ENCODE data around the gene C1orf198.

Gene C1orf198, protein sequence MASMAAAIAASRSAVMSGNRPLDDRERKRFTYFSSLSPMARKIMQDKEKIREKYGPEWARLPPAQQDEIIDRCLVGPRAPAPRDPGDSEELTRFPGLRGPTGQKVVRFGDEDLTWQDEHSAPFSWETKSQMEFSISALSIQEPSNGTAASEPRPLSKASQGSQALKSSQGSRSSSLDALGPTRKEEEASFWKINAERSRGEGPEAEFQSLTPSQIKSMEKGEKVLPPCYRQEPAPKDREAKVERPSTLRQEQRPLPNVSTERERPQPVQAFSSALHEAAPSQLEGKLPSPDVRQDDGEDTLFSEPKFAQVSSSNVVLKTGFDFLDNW

DNA sequence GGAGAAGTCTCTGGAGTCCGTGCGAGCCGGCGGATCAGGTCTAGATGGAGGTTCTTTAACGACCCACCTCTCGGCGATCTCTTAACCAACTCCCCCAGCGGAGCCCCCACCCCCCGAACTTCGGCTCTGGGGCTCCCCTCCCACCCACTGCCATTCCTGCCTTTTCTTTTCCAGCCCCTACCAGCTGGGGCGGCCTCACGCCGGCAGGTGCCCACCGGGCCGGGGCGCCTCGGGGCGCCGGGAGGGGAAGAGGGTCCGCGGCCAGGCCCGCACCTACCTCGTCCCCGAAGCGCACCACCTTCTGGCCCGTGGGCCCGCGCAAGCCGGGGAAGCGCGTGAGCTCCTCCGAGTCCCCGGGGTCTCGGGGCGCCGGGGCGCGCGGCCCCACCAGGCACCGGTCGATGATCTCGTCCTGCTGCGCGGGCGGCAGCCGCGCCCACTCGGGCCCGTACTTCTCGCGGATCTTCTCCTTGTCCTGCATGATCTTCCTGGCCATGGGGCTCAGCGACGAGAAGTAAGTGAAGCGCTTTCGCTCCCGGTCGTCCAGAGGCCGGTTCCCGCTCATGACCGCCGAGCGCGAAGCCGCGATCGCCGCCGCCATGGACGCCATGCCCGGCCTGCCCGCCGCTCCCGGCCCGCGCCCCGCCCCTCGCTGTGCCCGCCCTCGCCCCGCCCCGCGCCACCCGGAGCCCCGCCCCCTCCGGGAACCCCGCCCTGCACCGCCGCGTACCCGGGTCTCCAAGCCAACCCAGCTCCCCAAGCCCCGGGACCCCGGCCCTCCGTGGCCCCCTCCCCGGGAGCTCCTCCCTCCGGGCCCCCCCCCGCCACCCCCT is at the start of gene C1orf198:
C1orf198 (minus strand) TSS at position 619 of the 833 bp plus-strand sequence; CDS start at position 610, 9 bp downstream.
- peak; percentile 71 for DNase-seq (ENCODE audit: insufficient read length, low spot score)

DNA sequence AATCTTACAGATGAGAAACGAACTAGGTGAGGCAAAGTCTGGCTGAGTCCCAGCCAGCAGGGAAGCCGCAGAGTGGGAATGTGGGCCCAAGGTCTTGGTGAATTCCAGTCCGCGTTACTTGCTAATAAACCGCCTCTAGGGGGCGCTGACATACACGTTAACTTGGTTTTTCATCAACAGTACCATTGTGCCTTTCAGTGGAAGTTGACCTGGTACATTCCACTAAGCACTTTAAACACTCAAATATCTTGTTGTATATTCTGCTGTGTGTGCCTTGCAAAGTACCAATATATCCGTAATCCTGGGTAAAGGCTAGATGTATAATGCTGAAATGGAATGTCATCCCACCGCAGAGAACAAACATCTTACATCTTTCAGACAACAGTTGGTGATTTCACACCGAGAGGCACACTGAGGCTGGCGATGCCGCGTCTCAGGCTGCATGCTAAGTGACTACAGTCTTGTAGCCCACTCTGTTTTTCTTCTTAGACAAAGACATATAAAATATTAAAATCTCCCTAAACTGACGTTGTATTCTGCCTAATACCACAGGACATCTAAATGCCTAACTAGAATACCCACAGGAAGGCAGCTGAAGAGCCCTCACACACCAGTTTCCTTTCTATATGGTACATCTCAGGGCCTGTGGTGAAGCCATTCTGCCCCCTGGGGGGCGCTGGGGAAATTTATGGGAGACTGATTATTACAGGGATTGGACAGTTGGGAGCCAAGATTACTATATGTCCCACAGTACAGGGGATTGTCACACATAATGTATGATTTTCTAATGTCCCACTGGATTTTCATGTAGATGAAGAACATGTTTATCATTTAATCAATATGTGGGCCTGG is 49.2 kb upstream of the C1orf198 start:
- DNase-seq (ENCODE audit: insufficient read length, low spot score) = peak; percentile 57
- peak; percentile 52 for FAIRE-seq

More for the DNA sequence above, at the start of gene C1orf198:
- no peak for FAIRE-seq

DNA sequence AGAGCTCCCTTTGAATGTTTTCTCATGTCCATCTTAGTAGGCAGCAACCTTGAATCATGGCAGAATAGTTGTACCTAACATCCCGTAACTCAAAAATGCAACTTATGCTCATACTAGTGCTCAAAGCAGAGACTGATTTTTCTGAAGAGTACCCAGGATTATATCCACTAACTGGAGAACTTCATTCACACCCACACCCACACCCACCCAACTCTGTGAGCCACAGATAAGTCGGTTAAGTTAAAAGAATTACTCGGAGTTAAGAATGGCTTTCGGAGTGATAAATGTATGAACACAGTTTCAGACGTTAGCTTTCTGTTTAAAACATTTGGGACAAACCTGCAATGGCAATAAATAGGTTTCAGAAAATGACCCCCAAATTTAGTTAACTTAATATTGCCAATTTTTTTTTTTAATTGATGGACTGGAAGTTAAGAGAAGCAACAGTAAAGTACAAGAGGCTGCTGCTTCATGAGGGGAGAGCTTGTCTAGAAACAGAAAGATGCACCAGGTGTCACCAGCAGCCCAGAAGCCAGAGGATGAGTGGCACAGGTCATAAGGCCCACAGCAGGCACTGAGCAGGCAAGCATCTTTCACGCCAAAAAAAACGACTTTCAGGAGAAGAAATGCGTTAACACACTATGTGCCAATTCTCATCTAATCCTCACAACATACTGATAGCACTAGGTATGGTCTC is 48.4 kb upstream of the C1orf198 start:
- no peak for DNase-seq (ENCODE audit: insufficient read length, low spot score)
- FAIRE-seq = no peak

DNA sequence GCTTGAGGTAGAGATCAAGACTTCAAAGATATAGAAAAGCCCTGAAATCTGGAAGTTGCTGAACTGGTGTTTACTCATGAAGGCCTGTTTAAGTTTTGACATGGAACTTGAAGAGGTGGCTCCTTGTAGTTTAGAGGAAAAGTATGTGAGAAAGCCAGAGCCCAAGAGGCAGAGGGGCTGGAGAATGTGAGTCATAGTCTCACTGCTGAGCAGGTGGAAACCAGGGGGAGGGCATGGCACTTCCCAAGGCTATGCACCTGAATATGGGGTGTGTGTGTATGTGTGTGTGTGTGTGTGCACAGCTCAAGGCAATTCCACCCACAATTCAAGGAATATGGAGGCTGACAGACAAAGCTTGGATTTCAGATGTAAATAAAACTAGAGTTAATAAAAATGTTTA is 46.8 kb upstream of the C1orf198 start:
- DNase-seq (ENCODE audit: insufficient read length, low spot score) (no peak), FAIRE-seq (no peak)

DNA sequence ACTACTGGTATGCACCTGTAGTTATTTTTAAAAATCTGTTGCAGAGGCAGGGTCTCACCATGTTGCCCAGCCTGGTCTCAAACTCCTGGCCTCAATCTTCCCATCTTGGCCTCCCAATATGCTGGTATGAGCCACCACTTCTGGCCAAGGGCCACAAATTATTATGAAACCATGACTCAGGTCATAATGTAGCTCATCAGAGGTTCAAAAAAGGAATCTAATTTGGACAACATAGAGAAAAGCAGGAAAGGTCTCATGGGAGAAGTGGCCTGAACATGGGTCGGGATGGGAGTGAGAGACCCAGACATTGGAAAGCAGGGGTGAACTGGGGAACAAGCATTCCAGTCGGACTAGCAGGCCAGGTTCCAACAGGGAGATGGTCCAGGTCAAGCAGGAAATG is 45.2 kb upstream of the C1orf198 start:
- no peak for DNase-seq (ENCODE audit: insufficient read length, low spot score)
- no peak for FAIRE-seq

DNA sequence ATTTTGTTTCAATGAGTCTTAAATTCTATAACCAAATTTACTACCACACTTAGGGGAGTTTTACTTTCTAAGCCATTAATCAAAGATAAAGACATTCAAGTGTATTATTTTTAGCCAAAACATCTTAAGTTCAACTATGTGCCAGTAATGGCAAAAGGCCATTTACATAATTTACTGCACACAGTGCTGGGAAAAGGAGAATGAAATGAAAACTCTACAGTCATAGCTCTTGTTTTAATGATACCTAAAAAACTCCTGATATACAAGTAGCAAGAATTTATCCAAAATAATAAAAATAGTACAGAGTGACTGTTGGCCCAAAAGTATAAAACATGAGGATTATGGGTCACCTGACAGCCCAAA is 42.4 kb upstream of the C1orf198 start:
- FAIRE-seq = no peak
- DNase-seq (ENCODE audit: insufficient read length, low spot score) = no peak

DNA sequence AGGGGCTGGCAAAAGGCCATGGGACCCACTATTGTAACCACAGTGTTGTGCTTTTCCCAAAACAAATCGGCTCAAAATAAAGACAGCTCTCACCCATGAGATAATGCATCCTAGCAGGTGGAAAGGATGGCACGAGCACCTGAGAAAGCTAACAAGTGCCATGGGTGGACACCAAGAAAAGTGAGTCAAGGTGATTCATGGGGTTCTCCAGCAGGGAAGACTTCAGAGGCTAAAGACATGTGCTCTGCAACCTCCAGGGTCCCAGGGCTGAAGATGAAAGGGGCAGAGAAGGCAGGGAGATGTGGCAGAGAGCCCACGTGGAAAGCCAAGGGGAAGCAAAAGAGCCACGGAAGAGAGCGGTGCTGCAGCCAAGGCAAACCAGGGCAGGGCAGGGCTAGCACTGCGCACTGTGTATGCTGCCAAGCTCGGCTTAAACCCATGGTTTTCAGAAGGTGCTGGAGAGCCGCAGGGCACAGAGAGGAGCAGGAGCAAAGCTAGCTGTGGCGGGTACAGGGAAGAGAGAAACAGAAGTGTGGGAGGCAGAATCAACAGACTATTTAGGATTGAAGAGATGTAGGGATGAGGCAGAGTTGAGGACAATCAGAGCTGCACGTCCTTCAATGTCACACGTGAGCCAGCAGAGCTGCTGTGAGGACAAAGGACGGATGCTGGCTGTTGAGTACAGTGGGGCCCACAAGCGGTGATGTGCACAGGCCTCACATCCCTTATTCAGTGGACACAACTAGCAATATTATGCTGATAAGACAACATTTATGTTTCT is 41.8 kb upstream of the C1orf198 start:
- FAIRE-seq (no peak), DNase-seq (ENCODE audit: insufficient read length, low spot score) (no peak)

DNA sequence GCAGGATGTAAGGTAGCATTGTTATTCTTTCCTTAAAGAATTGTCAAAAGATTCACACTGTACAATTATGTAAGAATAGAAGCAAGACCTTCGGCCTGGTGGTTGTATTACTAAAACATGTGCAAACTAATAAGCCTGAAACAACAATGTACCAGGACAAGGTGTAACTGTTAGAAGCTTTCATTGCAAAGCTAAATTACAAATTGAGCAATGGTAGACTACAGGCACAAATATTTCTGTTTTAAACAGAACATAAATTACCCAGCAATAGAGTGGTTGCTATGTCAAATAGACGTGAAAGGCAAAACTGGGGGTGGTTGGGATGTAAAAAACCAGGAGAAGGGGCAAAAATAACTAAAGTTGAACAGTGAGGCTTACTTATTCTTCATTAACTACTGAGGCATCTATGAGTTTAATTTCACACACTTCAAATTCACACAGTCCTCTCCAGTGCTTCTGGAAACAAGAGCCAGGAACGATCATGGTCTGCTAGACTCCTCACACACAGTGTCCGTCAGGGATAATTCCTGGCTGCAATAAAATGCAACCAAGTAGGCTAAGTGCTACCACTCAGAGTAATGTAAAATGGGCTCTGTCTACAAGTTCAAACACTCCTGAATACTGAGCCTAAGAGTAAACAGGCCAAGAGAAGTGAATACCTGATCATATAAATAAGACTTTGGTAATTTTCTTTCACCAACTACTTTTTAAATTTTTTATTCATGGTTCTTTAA is 39.3 kb upstream of the C1orf198 start:
- FAIRE-seq = no peak
- no peak for DNase-seq (ENCODE audit: insufficient read length, low spot score)

DNA sequence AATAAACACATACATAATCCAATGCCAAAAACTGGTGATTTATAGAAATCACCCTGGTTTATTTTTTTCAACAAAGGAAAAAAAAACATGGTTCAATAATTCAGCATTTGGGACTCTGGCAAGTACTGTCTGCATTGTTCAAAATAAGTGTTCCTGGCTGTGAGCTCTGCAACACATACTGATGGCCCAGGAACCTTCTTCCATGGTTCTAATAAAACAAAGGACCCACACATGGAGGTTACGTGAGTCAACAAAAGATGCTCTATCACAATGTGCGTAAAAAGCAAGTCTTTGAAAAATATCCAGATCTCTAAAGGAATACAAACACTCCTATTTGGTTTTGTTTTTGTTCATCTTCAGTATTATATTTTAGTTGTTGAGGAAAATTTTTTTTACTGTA is 37.9 kb upstream of the C1orf198 start:
- FAIRE-seq = no peak

DNA sequence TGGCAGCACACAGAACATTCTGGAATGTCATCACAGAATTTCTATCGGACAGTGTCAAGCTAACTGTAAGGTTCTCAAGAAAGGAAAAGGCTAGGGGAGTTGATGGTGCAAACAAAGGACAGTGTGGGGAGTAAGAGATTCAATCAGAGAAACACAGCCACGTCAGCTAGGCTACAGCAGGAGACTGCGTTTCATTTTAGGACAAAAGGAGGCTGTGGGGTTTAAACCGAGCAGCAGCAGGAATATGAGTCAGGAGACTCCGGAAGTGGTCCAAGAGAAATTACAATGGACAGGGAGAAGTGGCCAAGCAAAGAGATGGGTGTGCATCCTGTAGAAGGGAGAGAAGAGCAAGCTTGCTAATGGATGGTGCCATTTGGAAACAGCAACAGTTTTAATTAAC is 37.4 kb upstream of the C1orf198 start:
- FAIRE-seq = no peak
- DNase-seq (ENCODE audit: insufficient read length, low spot score) = no peak

More for the DNA sequence above, 37.9 kb upstream of the C1orf198 start:
- DNase-seq (ENCODE audit: insufficient read length, low spot score) = no peak

DNA sequence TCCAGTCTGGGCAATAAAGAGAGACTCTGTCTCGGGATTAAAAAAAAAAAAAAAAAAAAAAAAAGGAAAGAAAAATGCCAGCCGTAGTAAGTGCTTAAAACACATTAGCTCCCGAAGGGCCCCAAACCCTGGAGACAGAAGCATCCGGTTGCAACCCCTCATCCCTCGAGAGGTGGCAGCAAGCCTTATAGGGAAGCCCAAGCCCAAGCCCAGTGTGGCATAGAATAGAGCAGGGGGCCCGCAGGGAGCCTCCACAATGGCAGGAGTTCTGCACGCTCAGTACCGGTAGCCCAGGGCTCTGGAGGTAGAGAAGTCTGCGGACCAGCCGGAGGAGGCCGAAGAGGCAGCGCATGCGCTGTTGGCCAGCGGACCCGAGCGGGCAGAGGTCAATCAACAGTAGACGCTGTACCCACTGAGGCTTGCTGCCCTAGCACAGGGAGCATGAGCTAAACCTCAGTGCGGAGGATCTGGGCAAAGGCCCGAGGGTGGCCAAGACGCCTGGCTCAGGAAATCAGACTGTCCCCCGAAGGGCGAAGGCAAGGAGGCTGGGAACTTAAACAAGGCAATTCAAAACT is 34.1 kb upstream of the C1orf198 start:
- DNase-seq (ENCODE audit: insufficient read length, low spot score) (no peak), FAIRE-seq (no peak)

DNA sequence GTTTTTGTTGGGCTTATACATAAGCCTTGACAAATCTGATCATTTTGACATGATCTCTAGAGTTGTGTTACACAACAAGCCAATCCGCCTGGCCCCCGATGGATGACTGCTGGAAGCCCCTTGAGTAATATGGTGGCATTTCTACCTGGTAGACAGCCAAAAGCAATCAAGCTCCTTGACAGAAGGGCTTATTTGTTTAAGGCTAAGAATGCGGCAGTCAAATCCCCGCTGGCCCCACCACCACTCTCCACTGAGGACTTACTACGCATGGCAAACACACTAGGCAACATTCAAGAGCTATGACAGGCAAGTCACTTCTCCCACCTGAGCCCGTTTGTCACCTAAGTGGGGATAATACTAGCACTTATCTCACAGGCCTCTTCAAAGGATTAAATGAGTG is 33.4 kb upstream of the C1orf198 start:
- no peak for FAIRE-seq

DNA sequence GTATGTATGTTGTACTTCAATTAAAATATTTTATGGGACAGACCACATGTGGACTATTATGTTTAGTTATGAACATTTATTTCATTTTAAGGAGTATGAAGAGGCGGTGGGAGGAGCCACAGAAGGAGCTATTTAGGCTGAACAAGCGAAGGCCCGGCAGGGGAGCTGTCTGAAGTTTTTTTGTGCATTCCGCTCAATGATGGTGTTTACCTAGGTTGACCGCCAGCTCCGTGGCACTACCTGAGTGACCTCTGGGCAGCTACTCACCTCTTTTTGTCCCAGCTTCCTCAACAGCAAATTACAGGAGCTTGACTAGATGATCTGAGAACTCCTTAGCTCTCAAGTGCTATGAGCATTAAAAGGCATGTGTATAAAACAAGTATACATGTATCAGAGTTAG is 32.7 kb upstream of the C1orf198 start:
- FAIRE-seq = no peak
- DNase-seq (ENCODE audit: insufficient read length, low spot score) = no peak

More for the DNA sequence above, 33.4 kb upstream of the C1orf198 start:
- no peak for DNase-seq (ENCODE audit: insufficient read length, low spot score)

DNA sequence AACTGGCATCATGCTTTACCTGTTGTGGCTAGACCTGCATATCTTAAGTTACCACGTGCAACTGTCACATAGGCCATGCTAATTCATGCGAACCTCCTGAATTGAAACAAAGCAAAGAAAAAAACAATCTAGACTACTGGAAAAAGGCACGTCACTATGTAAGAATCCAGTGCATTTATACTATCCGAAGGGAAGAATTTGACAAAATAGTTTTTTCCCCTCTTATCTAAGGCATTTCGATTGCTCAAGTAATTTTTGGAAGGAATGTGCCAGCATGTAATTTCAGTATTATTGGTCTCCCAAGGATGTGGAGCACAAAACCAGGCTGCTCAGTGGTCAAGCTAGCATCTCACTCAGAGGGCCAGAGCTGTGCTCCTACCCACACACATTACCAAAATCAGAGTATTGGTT is 31.5 kb upstream of the C1orf198 start:
- DNase-seq (ENCODE audit: insufficient read length, low spot score) (no peak), FAIRE-seq (no peak)

DNA sequence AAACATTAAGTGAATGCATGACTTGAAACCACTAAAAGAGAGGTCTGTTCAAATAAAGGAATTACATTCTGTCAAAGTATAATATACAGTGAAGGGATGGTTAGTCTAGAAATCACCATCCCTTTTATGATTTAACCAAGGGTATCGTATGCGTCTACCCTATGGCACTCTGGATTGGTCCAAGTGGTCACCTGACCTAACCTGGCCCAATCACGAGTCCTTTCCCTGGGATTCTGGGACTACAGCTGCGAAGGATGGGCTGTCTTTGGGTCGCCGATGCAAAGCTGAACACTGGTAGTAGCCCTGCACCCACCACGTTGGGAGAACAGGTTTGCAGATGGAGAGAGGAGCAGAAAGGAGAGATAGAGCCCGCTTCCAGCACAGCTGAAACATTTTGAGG is 30.4 kb upstream of the C1orf198 start:
- DNase-seq (ENCODE audit: insufficient read length, low spot score) (no peak), FAIRE-seq (no peak)

DNA sequence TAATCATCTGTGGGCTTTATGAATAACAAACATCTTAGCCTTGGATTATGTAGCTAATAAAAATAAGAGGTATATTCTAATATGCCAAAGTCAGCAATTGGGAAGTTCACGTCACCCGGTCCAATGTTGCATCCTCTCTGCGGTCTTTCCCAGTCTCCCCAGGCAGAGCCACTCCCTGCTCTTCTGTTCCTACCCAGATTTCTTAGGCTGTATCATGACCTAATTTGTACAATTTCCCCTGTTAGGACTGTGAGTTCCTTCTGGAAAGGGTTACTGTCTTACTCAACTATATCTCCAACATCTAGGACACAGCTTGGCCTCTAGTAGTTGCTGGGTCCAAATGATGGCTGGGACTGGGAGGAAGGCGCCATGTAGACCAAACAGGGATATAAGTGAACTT is 29.8 kb upstream of the C1orf198 start:
- FAIRE-seq = no peak
- DNase-seq (ENCODE audit: insufficient read length, low spot score) = no peak

DNA sequence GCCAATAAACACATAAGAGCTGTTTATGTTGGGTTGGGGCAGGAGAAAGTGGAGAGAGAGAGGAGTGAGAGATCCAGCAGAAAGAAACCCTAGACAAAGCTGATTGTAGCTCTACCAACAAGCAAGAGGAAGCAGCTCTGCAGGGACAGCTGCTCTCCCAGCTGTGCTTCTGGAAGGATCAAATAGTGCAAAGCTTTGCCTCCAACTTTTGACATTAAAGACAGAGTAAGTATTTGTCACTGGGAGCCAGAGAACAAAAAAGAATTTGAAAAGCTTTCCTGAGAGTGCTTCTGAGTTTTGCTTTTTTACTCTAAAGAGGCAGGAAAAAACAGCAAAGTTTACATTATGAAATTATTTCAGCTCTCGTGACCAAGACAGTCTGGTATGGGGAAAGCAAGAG is 28.5 kb upstream of the C1orf198 start:
- DNase-seq (ENCODE audit: insufficient read length, low spot score) (no peak), FAIRE-seq (no peak)

DNA sequence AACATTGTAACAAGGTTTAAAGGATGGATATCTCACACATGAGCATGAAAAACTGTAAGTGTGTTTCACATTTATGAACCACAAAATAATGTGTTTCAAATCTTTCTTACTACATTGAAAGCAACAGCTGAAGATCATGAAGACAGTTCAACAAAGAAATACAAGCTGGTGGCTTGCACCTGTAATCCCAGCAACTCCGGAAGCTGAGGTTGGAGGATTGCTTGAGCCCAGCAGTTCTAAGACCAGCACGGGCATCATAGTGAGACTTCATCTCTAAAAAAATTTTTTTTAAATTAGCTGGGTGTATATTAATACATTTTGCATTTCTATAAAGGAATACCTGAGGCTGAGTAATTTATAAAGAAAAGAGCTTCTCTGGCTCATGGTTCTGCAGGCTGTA is 27.1 kb upstream of the C1orf198 start:
- no peak for FAIRE-seq
- DNase-seq (ENCODE audit: insufficient read length, low spot score) = no peak

DNA sequence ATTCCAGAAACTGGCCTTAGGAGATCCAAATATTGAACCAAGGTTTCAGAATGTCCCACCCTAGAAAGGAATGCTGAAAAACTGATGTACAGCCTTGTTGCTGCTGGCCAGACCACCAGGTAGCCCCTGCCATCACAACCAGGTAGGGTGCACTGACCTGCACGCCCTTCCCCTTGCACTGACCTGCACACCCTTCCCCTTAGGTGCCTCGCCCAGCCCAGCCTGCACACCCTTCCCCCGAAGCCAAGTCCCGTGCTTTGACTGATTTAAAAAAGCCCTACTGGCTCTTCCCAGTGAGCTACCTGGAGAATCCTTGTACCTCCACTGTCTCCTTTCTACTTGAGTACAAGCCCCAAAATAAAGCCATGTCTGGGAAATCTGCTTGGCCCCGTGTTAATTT is 26.3 kb upstream of the C1orf198 start:
- FAIRE-seq (no peak), DNase-seq (ENCODE audit: insufficient read length, low spot score) (no peak)

Data from HTR-8/SVneo (cell line).